ENCODE measurements around the gene OR4D6.

DNA sequence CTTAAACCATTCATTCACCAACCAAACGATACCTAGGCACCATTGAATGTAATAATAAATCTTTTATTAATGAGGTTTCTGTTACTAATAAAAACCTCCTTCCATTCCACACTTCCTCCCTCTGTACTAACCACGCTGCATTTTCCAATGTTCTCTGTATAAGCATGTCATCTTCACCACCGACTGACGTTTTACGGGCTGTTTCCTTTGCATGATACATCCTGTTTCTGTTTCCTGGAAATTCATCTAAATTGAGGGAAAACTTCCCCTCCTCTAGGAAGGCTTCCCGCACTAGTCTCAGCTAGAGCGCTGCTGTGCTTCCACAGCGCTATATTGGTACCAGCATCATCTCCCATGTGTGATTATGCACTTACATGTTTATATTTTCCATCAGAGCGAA lies 18.4 kb downstream of the OR4D6 start:
- TF ChIP-seq CTCF (conservative IDR thresholded peaks at IDR 0.05 in 1 of 2, IDR thresholded peaks at IDR 0.05 in 1 of 2; ENCODE audit: extremely low read depth in 1 of 2, insufficient read depth in 1 of 2, low read depth in 1 of 2, low read length in 2 of 2) (no peak), EZH2 (IDR thresholded peaks at IDR 0.05; ENCODE audit: borderline replicate concordance, low read length) (no peak)
